H9 (cell line): ENCODE data around the gene TACR1. TPM values are rescaled to one million over a fixed set of nuclear protein-coding genes. Genes with fewer than 3 reads are reported as not detected.
A peak's percentile ranks its signal among the peaks of the same experiment; 100 is the strongest.

Experiments
- DNase-seq: peaks from one replicate; pipeline ENCODE4 v3.0.0-alpha.2; 2017
- H2AFZ ChIP-seq: one replicate; pipeline ENCODE4 v1.6.1; 2013; ENCODE audit warnings: mild to moderate bottlenecking, low read length, control low read depth, moderate library complexity
- H2AK5ac ChIP-seq: 2 replicates; pipeline ENCODE4 v1.6.1; 2013; ENCODE audit warnings: low read length, control low read depth, mixed read lengths; ENCODE audit not compliant: insufficient read length
- H2BK120ac ChIP-seq: one replicate; pipeline ENCODE4 v1.6.1; 2013; ENCODE audit warnings: low read depth, mild to moderate bottlenecking, low read length, control low read depth, inconsistent platforms; ENCODE audit not compliant: poor library complexity, severe bottlenecking
- H2BK12ac ChIP-seq: 2 replicates; pipeline ENCODE4 v1.6.1; 2013; ENCODE audit warnings: low read length, control low read depth, mixed read lengths, low read depth; ENCODE audit not compliant: insufficient read length
- H2BK15ac ChIP-seq: 2 replicates; pipeline ENCODE4 v1.6.1; 2013; ENCODE audit warnings: low read depth, low read length, control low read depth
- H2BK20ac ChIP-seq: one replicate; pipeline ENCODE4 v1.6.1; 2013; ENCODE audit warnings: low read depth, mild to moderate bottlenecking, low read length, control low read depth, inconsistent platforms; ENCODE audit not compliant: poor library complexity, severe bottlenecking
- H2BK5ac ChIP-seq: 2 replicates; pipeline ENCODE4 v1.6.1; 2013; ENCODE audit warnings: low read length, control low read depth, mixed read lengths; ENCODE audit not compliant: insufficient read length
- H3K14ac ChIP-seq: 2 replicates; pipeline ENCODE4 v1.6.1; 2013; ENCODE audit warnings: low read length, control low read depth; ENCODE audit not compliant: insufficient read depth
- H3K18ac ChIP-seq: 2 replicates; pipeline ENCODE4 v1.6.1; 2013; ENCODE audit warnings: low read depth, mild to moderate bottlenecking, mixed read lengths, low read length, control low read depth; ENCODE audit not compliant: insufficient read length
- H3K23ac ChIP-seq: 2 replicates; pipeline ENCODE4 v1.6.1; 2013; ENCODE audit warnings: low read length, control low read depth, mixed read lengths, low read depth; ENCODE audit not compliant: insufficient read length
- H3K23me2 ChIP-seq: 2 replicates; pipeline ENCODE4 v1.6.1; 2013; ENCODE audit warnings: low read depth, mild to moderate bottlenecking, mixed read lengths, low read length, control low read depth; ENCODE audit not compliant: insufficient read length, poor library complexity, severe bottlenecking
- H3K27ac ChIP-seq: 2 replicates; pipeline ENCODE4 v1.5.1; 2013; ENCODE audit warnings: low read length, control low read depth, mixed read lengths, low read depth; ENCODE audit not compliant: insufficient read length
- H3K27me3 ChIP-seq: 2 replicates; pipeline ENCODE4 v1.6.1; 2013; ENCODE audit warnings: low read length, control low read depth, inconsistent platforms; ENCODE audit not compliant: insufficient read depth
- H3K4ac ChIP-seq: 2 replicates; pipeline ENCODE4 v1.6.1; 2013; ENCODE audit warnings: low read depth, mild to moderate bottlenecking, control low read depth, inconsistent platforms, low read length, moderate library complexity
- H3K4me1 ChIP-seq: 2 replicates; pipeline ENCODE4 v1.6.1; 2013; ENCODE audit warnings: low read length, control low read depth, inconsistent platforms; ENCODE audit not compliant: insufficient read depth
- H3K4me2 ChIP-seq: 2 replicates; pipeline ENCODE4 v1.6.1; 2013; ENCODE audit warnings: low read length, control low read depth, mixed read lengths; ENCODE audit not compliant: insufficient read length, insufficient read depth
- H3K56ac ChIP-seq: 2 replicates; pipeline ENCODE4 v1.6.1; 2013; ENCODE audit warnings: low read depth, mild to moderate bottlenecking, mixed read lengths, low read length, control low read depth; ENCODE audit not compliant: insufficient read length
- H3K79me1 ChIP-seq: 2 replicates; pipeline ENCODE4 v1.6.1; 2013; ENCODE audit warnings: low read depth, mild to moderate bottlenecking, moderate library complexity, low read length, control low read depth, inconsistent platforms; ENCODE audit not compliant: insufficient read depth, poor library complexity, severe bottlenecking
- H3K79me2 ChIP-seq: 2 replicates; pipeline ENCODE4 v1.6.1; 2013; ENCODE audit warnings: low read length, control low read depth, inconsistent platforms; ENCODE audit not compliant: insufficient read depth
- H3K9ac ChIP-seq: 2 replicates; pipeline ENCODE4 v1.6.1; 2013; ENCODE audit warnings: low read length, control low read depth, mixed read lengths; ENCODE audit not compliant: insufficient read length; ENCODE audit errors: extremely low read depth
- H3K9me3 ChIP-seq: one replicate; pipeline ENCODE4 v1.6.1; 2013; ENCODE audit warnings: low read depth, low read length, inconsistent platforms; ENCODE audit not compliant: control insufficient read depth
- H3T11ph ChIP-seq: one replicate; pipeline ENCODE4 v1.6.1; 2013; ENCODE audit warnings: mild to moderate bottlenecking, low read length, control low read depth, inconsistent platforms
- H4K20me1 ChIP-seq: one replicate; pipeline ENCODE4 v1.6.1; 2013; ENCODE audit not compliant: control insufficient read depth, insufficient read length, insufficient read depth
- H4K5ac ChIP-seq: 2 replicates; pipeline ENCODE4 v1.6.1; 2013; ENCODE audit warnings: low read depth, mild to moderate bottlenecking, mixed read lengths, low read length, control low read depth; ENCODE audit not compliant: insufficient read length
- H4K8ac ChIP-seq: replicated peaks from 2 replicates; pipeline ENCODE4 v1.6.1; 2013; ENCODE audit warnings: low read length, control low read depth, mixed read lengths, low read depth; ENCODE audit not compliant: insufficient read length
- H4K91ac ChIP-seq: 2 replicates; pipeline ENCODE4 v1.6.1; 2013; ENCODE audit warnings: low read depth, mild to moderate bottlenecking, moderate library complexity, mixed read lengths, low read length, control low read depth; ENCODE audit not compliant: insufficient read length
- H3K27ac Mint-ChIP-seq, 3 experiments: 2 replicates in 2 of 3; 3 replicates in 1 of 3; pipeline ENCODE4 v1.8.0; 2020 to 2021; ENCODE audit warnings: mixed read lengths in 3 of 3, mild to moderate bottlenecking in 1 of 3, moderate library complexity in 1 of 3
- H3K27me3 Mint-ChIP-seq: 2 replicates; pipeline ENCODE4 v1.8.0; 2021; ENCODE audit warnings: low read depth, mild to moderate bottlenecking, moderate library complexity, mixed read lengths
- H3K36me3 Mint-ChIP-seq, 3 experiments: 2 replicates in 2 of 3; 3 replicates in 1 of 3; pipeline ENCODE4 v1.8.0; 2020 to 2021; ENCODE audit warnings: low read depth in 3 of 3, mixed read lengths in 3 of 3; ENCODE audit not compliant: insufficient read depth in 1 of 3
- H3K4me1 Mint-ChIP-seq, 2 experiments: 2 replicates each; pipeline ENCODE4 v1.8.0; 2020; ENCODE audit warnings: mixed read lengths in 2 of 2
- H3K4me3 Mint-ChIP-seq, 2 experiments: 2 replicates in 1 of 2; 3 replicates in 1 of 2; pipeline ENCODE4 v1.8.0; 2020 to 2021; ENCODE audit warnings: mild to moderate bottlenecking in 2 of 2, mixed read lengths in 2 of 2, moderate library complexity in 1 of 2
- H3K9me3 Mint-ChIP-seq, 2 experiments: 2 replicates in 1 of 2; 3 replicates in 1 of 2; pipeline ENCODE4 v1.8.0; 2020; ENCODE audit warnings: mild to moderate bottlenecking in 2 of 2, mixed read lengths in 2 of 2, moderate library complexity in 1 of 2
- CTCF ChIP-seq: fragments of 200-600 bp; sonication (generic); conservative IDR thresholded peaks from 3 replicates; pipeline ENCODE4 v1.8.0; 2021; ENCODE audit warnings: antibody characterized with exemption, mild to moderate bottlenecking
- WGBS: extraction: QIAGEN DNeasy Blood & Tissue Kit; methylation state at CpG from one replicate; pipeline ENCODE4 v1.1.7; 2013; ENCODE audit warnings: missing lambda C conversion rate, low lambda C conversion rate, mixed read lengths; ENCODE audit not compliant: insufficient read length; ENCODE audit errors: extremely low coverage; 5-methylcytosine and 5-hydroxymethylcytosine counted together
- total RNA-seq: library from RNA; stranded (reverse); gene quantifications from 2 replicates; pipeline ENCODE4 v1.2.1, GENCODE V29; 2021

Gene TACR1
- total RNA-seq, 1 experiment from 2014 or later: 1.4 TPM

- no CpG with 5 or more reads among the region's 7 CpGs for WGBS
- H3K56ac ChIP-seq: no peak overlapping the region
- Mint-ChIP-seq H3K36me3 (no peaks in the 10 kb centered on the region), H3K27ac (no peak overlapping the region), H3K4me1 (peaks cover 45 to 51% of the 10 kb centered on the region in 2 experiments), H3K27me3 (peaks cover 31% of the 10 kb centered on the region), H3K4me3 (no peak overlapping the region), H3K9me3 (no peaks in the 10 kb centered on the region)
- no peak overlapping the region for H3K27ac ChIP-seq
- H3K4me1 ChIP-seq: peaks cover 17% of the 10 kb centered on the region; the same call in 1 of the 2 replicates
- H2AK5ac ChIP-seq: no peak overlapping the region
- peak; percentile 82 for DNase-seq
- no peak overlapping the region for H3K4me2 ChIP-seq
- H2BK12ac ChIP-seq: no peak overlapping the region
- no peak overlapping the region for H2BK120ac ChIP-seq
- no peak overlapping the region for H3K9ac ChIP-seq
- H2BK20ac ChIP-seq: no peak overlapping the region
- no peaks in the 10 kb centered on the region for H3K79me2 ChIP-seq
- no peak overlapping the region for H4K91ac ChIP-seq
- no peak overlapping the region for H2BK5ac ChIP-seq
- no peaks in the 10 kb centered on the region for H3K27me3 ChIP-seq
- no peaks in the 10 kb centered on the region for H3K9me3 ChIP-seq
- H2AFZ ChIP-seq: no peak overlapping the region
- no peak overlapping the region for H4K8ac ChIP-seq
- H3T11ph ChIP-seq: no peak overlapping the region
- TF ChIP-seq CTCF: peak; percentile 86
- no peaks in the 10 kb centered on the region for H3K79me1 ChIP-seq
- H3K23ac ChIP-seq: no peak overlapping the region
- no peak overlapping the region for H3K18ac ChIP-seq
- H3K14ac ChIP-seq: no peak overlapping the region
- no peak overlapping the region for H3K4ac ChIP-seq
- H2BK15ac ChIP-seq: no peak overlapping the region
- peaks cover 2% of the 10 kb centered on the region for H3K23me2 ChIP-seq
- H4K5ac ChIP-seq: no peak overlapping the region
- no peaks in the 10 kb centered on the region for H4K20me1 ChIP-seq
These were observed 145.7 kb downstream of the TACR1 start for GRCh38 chr2:75053484-75054112.
